Measurements from ENCODE around the gene PLEKHA4.

DNA sequence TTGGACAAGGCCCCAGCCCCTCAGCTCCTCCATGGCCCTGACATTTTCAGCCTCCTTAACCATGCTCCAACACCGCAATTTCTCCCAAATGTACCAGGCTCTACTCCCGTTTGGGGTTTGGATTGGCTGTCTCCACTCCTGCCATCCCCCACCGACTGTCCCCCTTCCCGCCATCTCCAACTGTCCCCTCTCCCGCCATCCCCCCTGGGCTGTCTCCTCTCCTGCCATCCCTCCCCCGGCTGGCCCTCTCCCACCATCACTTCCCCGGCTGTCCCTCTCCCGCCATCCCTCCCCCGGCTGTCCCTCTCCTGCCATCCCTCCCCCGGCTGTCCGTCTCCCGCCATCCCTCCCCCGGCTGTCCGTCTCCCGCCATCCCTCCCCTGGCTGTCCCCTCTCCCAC lies 63.0 kb downstream of the PLEKHA4 start:
- TF ChIP-seq POLR2A (IDR thresholded peaks at IDR 0.05) (no peak), EP300 (IDR thresholded peaks at IDR 0.05) (no peak), POLR2AphosphoS5 (IDR thresholded peaks at IDR 0.05) (no peak)
- TF ChIP-seq, protein P1, sequence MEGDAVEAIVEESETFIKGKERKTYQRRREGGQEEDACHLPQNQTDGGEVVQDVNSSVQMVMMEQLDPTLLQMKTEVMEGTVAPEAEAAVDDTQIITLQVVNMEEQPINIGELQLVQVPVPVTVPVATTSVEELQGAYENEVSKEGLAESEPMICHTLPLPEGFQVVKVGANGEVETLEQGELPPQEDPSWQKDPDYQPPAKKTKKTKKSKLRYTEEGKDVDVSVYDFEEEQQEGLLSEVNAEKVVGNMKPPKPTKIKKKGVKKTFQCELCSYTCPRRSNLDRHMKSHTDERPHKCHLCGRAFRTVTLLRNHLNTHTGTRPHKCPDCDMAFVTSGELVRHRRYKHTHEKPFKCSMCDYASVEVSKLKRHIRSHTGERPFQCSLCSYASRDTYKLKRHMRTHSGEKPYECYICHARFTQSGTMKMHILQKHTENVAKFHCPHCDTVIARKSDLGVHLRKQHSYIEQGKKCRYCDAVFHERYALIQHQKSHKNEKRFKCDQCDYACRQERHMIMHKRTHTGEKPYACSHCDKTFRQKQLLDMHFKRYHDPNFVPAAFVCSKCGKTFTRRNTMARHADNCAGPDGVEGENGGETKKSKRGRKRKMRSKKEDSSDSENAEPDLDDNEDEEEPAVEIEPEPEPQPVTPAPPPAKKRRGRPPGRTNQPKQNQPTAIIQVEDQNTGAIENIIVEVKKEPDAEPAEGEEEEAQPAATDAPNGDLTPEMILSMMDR (IDR thresholded peaks at IDR 0.05): no peak
